GM23248 (cell line): ENCODE measurements around the gene TOMM70.

ENCODE experiments used
- EZH2 ChIP-seq: fragments of 200-600 bp; sonication (generic); IDR thresholded peaks from 2 replicates; pipeline ENCODE4 v1.6.1; 2018; ENCODE audit warnings: antibody characterized with exemption, mild to moderate bottlenecking; ENCODE audit not compliant: insufficient read depth, poor library complexity, severe bottlenecking
- EZH2phosphoT487 ChIP-seq: fragments of 200-600 bp; sonication (generic); IDR thresholded peaks from 2 replicates; pipeline ENCODE4 v1.6.1; 2018; ENCODE audit warnings: antibody characterized with exemption, moderate library complexity, mild to moderate bottlenecking, low read depth; ENCODE audit not compliant: insufficient read depth

DNA sequence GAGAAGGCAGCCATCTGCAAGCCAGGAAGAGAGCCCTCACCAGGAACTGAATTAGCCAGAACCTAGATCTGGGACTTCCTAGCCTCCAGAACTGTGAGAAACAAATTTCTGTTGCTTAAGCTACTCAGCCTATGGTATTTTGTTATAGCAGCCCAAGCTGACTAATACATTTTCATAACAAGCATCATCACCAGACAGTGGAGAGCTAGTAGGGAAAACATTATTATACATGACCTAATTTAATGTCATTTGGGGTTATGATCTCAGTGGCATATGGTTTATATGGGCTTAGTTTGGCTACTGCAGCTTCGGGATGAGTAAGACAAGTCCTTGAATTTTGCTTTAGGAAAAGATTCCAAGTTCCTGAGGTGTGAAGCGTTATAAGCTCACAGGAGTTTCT, 36.1 kb upstream of the TOMM70 start:
- TF ChIP-seq EZH2 (no peak), EZH2phosphoT487 (no peak)
